Ramos (cell line): ENCODE data around the gene TMEM184B.
"Not testable (repeated sequence)": the region's sequence is repeated elsewhere in the genome, so short reads cannot be mapped to it uniquely, and the experiment has no call there.

Experiments used
- in situ Hi-C: fragments of 300-500 bp; cut with MboI; formaldehyde crosslinking; loops from one replicate; pipeline ENCODE4 v1.14.3; 2022; ENCODE audit warnings: low sequenced_read_pairs; ENCODE audit not compliant: unreplicated experiment

The TMEM184B gene

GRCh38 chr22:38191055-38191454, 81.8 kb downstream of the TMEM184B start:
- in situ Hi-C loops, result no loop called here

- in situ Hi-C loops, result no loop called here
Observed at GRCh38 chr22:38190581-38190980, 82.2 kb downstream of the TMEM184B start.

- in situ Hi-C loops, result no loop called here
Observed at GRCh38 chr22:38189104-38189503, 83.7 kb downstream of the TMEM184B start.

GRCh38 chr22:38187413-38188212, 85.2 kb downstream of the TMEM184B start:
- in situ Hi-C loops, result no loop called here

GRCh38 chr22:38186429-38186828, 86.4 kb downstream of the TMEM184B start:
- in situ Hi-C loops, result no loop called here

- in situ Hi-C loops, result no loop called here
Observed at GRCh38 chr22:38184788-38185187, 88.0 kb downstream of the TMEM184B start.

- in situ Hi-C loops, result no loop called here
Observed at GRCh38 chr22:38181453-38182200, 91.2 kb downstream of the TMEM184B start, which contains the start of gene PLA2G6. PLA2G6 (minus strand) TSS chr22:38181830; CDS start chr22:38169426, 12,404 bp downstream.

- in situ Hi-C loops, result no loop called here
Observed at GRCh38 chr22:38180841-38181452, 91.9 kb downstream of the TMEM184B start.

- in situ Hi-C loops, result not testable (repeated sequence)
Observed at GRCh38 chr22:38178605-38178937, 94.2 kb downstream of the TMEM184B start.

- in situ Hi-C loops, result no loop called here
Observed at GRCh38 chr22:38177926-38178604, 94.7 kb downstream of the TMEM184B start.

GRCh38 chr22:38177571-38177925, 95.3 kb downstream of the TMEM184B start:
- in situ Hi-C loops, result not testable (repeated sequence)

- in situ Hi-C loops, result no loop called here
Observed at GRCh38 chr22:38177044-38177443, 95.8 kb downstream of the TMEM184B start.

- in situ Hi-C loops, result no loop called here
Observed at GRCh38 chr22:38176170-38176741, 96.6 kb downstream of the TMEM184B start.

GRCh38 chr22:38175206-38176118, 97.3 kb downstream of the TMEM184B start:
- in situ Hi-C loops, result no loop called here

- in situ Hi-C loops, result no loop called here
Observed at GRCh38 chr22:38174626-38175025, 98.2 kb downstream of the TMEM184B start.

GRCh38 chr22:38173641-38173906, 99.2 kb downstream of the TMEM184B start:
- in situ Hi-C loops, result no loop called here

- in situ Hi-C loops, result no loop called here
Observed at GRCh38 chr22:38172832-38173640, 99.8 kb downstream of the TMEM184B start.

- in situ Hi-C loops, result no loop called here
Observed at GRCh38 chr22:38171927-38172831, 100.6 kb downstream of the TMEM184B start.
